GM19395 (cell line): ENCODE measurements around the gene OR10G3.
"Not testable (repeated sequence)": the region's sequence is repeated elsewhere in the genome, so short reads cannot be mapped to it uniquely, and the experiment has no call there.

ENCODE experiments used
- ATAC-seq: cut with Tn5 transposase; IDR thresholded peaks from one replicate; pipeline ENCODE4 v1.9.1; 2021; ENCODE audit warnings: mild to moderate bottlenecking, moderate library complexity; ENCODE audit not compliant: unreplicated experiment

Gene OR10G3

GRCh38 chr14:21579976-21580375 lies at the start of gene OR10G3:
OR10G3 (minus strand) TSS chr14:21580076; CDS start chr14:21570744, 9,332 bp downstream.
- ATAC-seq: no peak

- no peak for ATAC-seq
Measured at GRCh38 chr14:21626491-21627230, 46.8 kb upstream of the OR10G3 start.

GRCh38 chr14:21617614-21618013 lies 37.7 kb upstream of the OR10G3 start:
- no peak for ATAC-seq

GRCh38 chr14:21614240-21614639 lies 34.4 kb upstream of the OR10G3 start:
- ATAC-seq: no peak

GRCh38 chr14:21612324-21612723 lies 32.4 kb upstream of the OR10G3 start:
- ATAC-seq: no peak

- ATAC-seq: not testable (repeated sequence)
Measured at GRCh38 chr14:21602181-21602580, 22.3 kb upstream of the OR10G3 start.

GRCh38 chr14:21589317-21589716 lies 9.4 kb upstream of the OR10G3 start:
- ATAC-seq: no peak

GRCh38 chr14:21575661-21576060 lies 4.2 kb downstream of the OR10G3 start:
- ATAC-seq: no peak

- no peak for ATAC-seq
Measured at GRCh38 chr14:21572604-21573003, 7.3 kb downstream of the OR10G3 start.

GRCh38 chr14:21558703-21559170 lies 21.1 kb downstream of the OR10G3 start:
- ATAC-seq: no peak

- ATAC-seq: no peak
Measured at GRCh38 chr14:21557084-21557901, 22.6 kb downstream of the OR10G3 start.

- no peak for ATAC-seq
Measured at GRCh38 chr14:21556378-21557083, 23.3 kb downstream of the OR10G3 start.

- no peak for ATAC-seq
Measured at GRCh38 chr14:21553266-21553665, 26.6 kb downstream of the OR10G3 start.

GRCh38 chr14:21544588-21544987 lies 35.3 kb downstream of the OR10G3 start:
- not testable (repeated sequence) for ATAC-seq

GRCh38 chr14:21543963-21544362 lies 35.9 kb downstream of the OR10G3 start:
- no peak for ATAC-seq

- ATAC-seq: no peak
Measured at GRCh38 chr14:21543521-21543960, 36.3 kb downstream of the OR10G3 start.

- ATAC-seq: no peak
Measured at GRCh38 chr14:21541413-21542074, 38.3 kb downstream of the OR10G3 start.

- ATAC-seq: no peak
Measured at GRCh38 chr14:21539189-21539940, 40.5 kb downstream of the OR10G3 start.

- no peak for ATAC-seq
Measured at GRCh38 chr14:21537090-21537424, 42.8 kb downstream of the OR10G3 start.

GRCh38 chr14:21536418-21537089 lies 43.3 kb downstream of the OR10G3 start:
- ATAC-seq: no peak
